HG02588 (cell line): ENCODE measurements around the gene ANKRD13A.

Experiments used
- ATAC-seq: cut with Tn5 transposase; IDR thresholded peaks from one replicate; pipeline ENCODE4 v1.9.1; 2021; ENCODE audit warnings: mild to moderate bottlenecking, moderate library complexity; ENCODE audit not compliant: unreplicated experiment

Gene ANKRD13A

GRCh38 chr12:109998904-109999648, at the start of gene ANKRD13A:
Gene ANKRD13A (plus strand): TSS chr12:109999430. CDS start chr12:109999689, 259 bp downstream.
- peak; percentile 51 for ATAC-seq

GRCh38 chr12:109950625-109951024, 48.6 kb upstream of the ANKRD13A start:
- no peak for ATAC-seq

- ATAC-seq = no peak
Measured at GRCh38 chr12:109951136-109951535, 48.1 kb upstream of the ANKRD13A start.

- ATAC-seq = no peak
Measured at GRCh38 chr12:109951751-109952150, 47.5 kb upstream of the ANKRD13A start.

GRCh38 chr12:109952160-109952858, 46.9 kb upstream of the ANKRD13A start:
- no peak for ATAC-seq

- ATAC-seq = no peak
Measured at GRCh38 chr12:109952873-109953272, 46.4 kb upstream of the ANKRD13A start.

- no peak for ATAC-seq
Measured at GRCh38 chr12:109953656-109954055, 45.6 kb upstream of the ANKRD13A start.

GRCh38 chr12:109958374-109958773, 40.9 kb upstream of the ANKRD13A start:
- no peak for ATAC-seq

- no peak for ATAC-seq
Measured at GRCh38 chr12:109959411-109960093, 39.7 kb upstream of the ANKRD13A start.

GRCh38 chr12:109961201-109961600, 38.0 kb upstream of the ANKRD13A start:
- no peak for ATAC-seq

- no peak for ATAC-seq
Measured at GRCh38 chr12:109961612-109962011, 37.6 kb upstream of the ANKRD13A start.

- no peak for ATAC-seq
Measured at GRCh38 chr12:109962398-109962797, 36.8 kb upstream of the ANKRD13A start.

GRCh38 chr12:109963330-109963729, 35.9 kb upstream of the ANKRD13A start:
- ATAC-seq = no peak

- ATAC-seq = no peak
Measured at GRCh38 chr12:109963743-109964429, 35.3 kb upstream of the ANKRD13A start.

- ATAC-seq = no peak
Measured at GRCh38 chr12:109966546-109966945, 32.7 kb upstream of the ANKRD13A start.

GRCh38 chr12:109967383-109968031, 31.7 kb upstream of the ANKRD13A start:
- no peak for ATAC-seq

GRCh38 chr12:109968032-109968420, 31.2 kb upstream of the ANKRD13A start:
- no peak for ATAC-seq

- no peak for ATAC-seq
Measured at GRCh38 chr12:109968801-109969200, 30.4 kb upstream of the ANKRD13A start.

- ATAC-seq = no peak
Measured at GRCh38 chr12:109972821-109973220, 26.4 kb upstream of the ANKRD13A start.

- ATAC-seq = no peak
Measured at GRCh38 chr12:109981311-109981710, 17.9 kb upstream of the ANKRD13A start.

GRCh38 chr12:109982210-109982609, 17.0 kb upstream of the ANKRD13A start:
- ATAC-seq = no peak
